Mesothelial cell of epicardium (in vitro differentiated cells): ENCODE data around the gene ZSCAN16. TPM values are rescaled to one million over a fixed set of nuclear protein-coding genes. Genes with fewer than 3 reads are reported as not detected.

Experiments
- DNase-seq, 2 experiments: peaks; one replicate each; pipeline ENCODE4 v3.0.0; 2021; ENCODE audit warnings: low spot score in 2 of 2; ENCODE audit not compliant: unreplicated experiment in 2 of 2
- H3K27ac Mint-ChIP-seq: 2 replicates; pipeline ENCODE4 v1.8.0; 2021; ENCODE audit warnings: mixed read lengths
- H3K27me3 Mint-ChIP-seq: 2 replicates; pipeline ENCODE4 v1.8.0; 2021; ENCODE audit warnings: low read depth, mixed read lengths
- H3K36me3 Mint-ChIP-seq: 2 replicates; pipeline ENCODE4 v1.8.0; 2021; ENCODE audit warnings: mixed read lengths
- H3K4me1 Mint-ChIP-seq: 2 replicates; pipeline ENCODE4 v1.8.0; 2021; ENCODE audit warnings: mixed read lengths
- H3K4me3 Mint-ChIP-seq: 2 replicates; pipeline ENCODE4 v1.8.0; 2021; ENCODE audit warnings: mild to moderate bottlenecking, moderate library complexity, mixed read lengths
- H3K9me3 Mint-ChIP-seq: 2 replicates; pipeline ENCODE4 v1.8.0; 2021; ENCODE audit warnings: mixed read lengths
- total RNA-seq: library from RNA; stranded (reverse); gene quantifications from 3 replicates; pipeline ENCODE4 v1.2.1, GENCODE V29; 2021
- TF ChIP-seq, protein P1 (sequence below): fragments of 200-600 bp; sonication (generic); IDR thresholded peaks from one replicate; pipeline ENCODE4 v1.5.0; 2021; ENCODE audit warnings: antibody characterized with exemption; ENCODE audit not compliant: unreplicated experiment

Gene ZSCAN16
- total RNA-seq, 1 donor from 2014 or later, result 11.3 TPM

DNA sequence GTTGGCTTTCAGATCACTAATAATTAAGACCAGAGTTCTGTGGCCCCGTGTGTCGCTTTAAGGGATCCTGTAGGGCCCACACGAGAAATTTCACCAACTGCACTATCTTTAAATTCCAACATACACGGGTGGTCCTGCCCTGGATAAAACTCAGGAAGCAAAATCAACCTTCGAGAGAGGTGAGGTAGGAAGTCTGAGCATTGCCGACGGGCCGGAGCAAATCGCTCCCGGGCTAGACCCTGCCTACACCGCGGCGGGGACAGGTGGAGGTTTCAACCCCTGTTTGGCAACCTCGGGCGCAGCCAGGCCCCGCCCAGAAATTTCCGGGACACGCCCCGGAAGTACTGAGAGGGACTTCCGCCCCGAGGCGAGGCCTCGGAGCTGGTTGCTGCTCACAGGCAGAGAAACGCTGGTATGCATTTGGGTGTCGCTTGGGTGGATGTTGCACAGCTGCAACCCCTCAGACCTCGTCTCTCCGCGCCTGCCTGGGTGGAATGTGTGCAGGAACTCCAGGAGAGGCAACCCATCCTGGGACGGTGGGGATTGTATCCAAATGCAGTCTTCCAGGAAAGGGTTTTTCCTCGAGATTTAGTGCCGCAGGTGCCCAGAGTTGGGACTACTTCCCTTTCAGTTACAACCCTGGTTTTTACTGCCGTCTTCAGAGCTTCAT lies 37.1 kb downstream of the ZSCAN16 start:
- TF ChIP-seq, protein P1, sequence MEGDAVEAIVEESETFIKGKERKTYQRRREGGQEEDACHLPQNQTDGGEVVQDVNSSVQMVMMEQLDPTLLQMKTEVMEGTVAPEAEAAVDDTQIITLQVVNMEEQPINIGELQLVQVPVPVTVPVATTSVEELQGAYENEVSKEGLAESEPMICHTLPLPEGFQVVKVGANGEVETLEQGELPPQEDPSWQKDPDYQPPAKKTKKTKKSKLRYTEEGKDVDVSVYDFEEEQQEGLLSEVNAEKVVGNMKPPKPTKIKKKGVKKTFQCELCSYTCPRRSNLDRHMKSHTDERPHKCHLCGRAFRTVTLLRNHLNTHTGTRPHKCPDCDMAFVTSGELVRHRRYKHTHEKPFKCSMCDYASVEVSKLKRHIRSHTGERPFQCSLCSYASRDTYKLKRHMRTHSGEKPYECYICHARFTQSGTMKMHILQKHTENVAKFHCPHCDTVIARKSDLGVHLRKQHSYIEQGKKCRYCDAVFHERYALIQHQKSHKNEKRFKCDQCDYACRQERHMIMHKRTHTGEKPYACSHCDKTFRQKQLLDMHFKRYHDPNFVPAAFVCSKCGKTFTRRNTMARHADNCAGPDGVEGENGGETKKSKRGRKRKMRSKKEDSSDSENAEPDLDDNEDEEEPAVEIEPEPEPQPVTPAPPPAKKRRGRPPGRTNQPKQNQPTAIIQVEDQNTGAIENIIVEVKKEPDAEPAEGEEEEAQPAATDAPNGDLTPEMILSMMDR, result no peak
- H3K27ac Mint-ChIP-seq, result peak overlapping the region; percentile 74
- peaks cover 12% of the 10 kb centered on the region for H3K4me1 Mint-ChIP-seq
- DNase-seq, result peak; percentile 56 to 88
- H3K27me3 Mint-ChIP-seq, result peaks cover 13% of the 10 kb centered on the region
- peaks cover 3% of the 10 kb centered on the region for H3K9me3 Mint-ChIP-seq
- peak overlapping the region; percentile 77 for H3K4me3 Mint-ChIP-seq
- H3K36me3 Mint-ChIP-seq, result peaks cover 29% of the 10 kb centered on the region

DNA sequence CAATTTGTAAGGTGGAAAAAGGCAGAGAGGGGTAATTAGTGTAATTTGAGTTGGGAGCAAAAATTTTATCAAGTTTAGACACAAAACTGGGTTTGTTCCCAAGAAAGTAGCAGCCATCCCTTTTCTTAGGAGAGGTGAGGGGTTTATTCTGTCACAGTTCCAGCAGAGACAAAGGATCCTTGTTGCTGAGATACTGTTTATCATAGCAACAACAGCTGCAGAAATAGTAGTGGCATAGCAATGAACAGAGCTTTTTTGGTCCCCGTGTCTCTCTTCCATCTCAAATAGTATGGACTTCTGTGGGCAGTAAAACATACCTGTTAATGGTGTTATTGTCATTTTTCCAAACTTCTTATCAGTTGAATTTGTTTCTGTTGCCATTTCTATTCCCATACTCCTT lies 41.2 kb downstream of the ZSCAN16 start:
- DNase-seq, result no peak
- Mint-ChIP-seq H3K9me3 (no peaks in the 10 kb centered on the region), H3K4me1 (peaks cover 12% of the 10 kb centered on the region), H3K36me3 (peaks cover 10% of the 10 kb centered on the region), H3K27me3 (peaks cover 13% of the 10 kb centered on the region), H3K27ac (no peak overlapping the region), H3K4me3 (no peak overlapping the region)
- TF ChIP-seq, protein P1, result no peak

DNA sequence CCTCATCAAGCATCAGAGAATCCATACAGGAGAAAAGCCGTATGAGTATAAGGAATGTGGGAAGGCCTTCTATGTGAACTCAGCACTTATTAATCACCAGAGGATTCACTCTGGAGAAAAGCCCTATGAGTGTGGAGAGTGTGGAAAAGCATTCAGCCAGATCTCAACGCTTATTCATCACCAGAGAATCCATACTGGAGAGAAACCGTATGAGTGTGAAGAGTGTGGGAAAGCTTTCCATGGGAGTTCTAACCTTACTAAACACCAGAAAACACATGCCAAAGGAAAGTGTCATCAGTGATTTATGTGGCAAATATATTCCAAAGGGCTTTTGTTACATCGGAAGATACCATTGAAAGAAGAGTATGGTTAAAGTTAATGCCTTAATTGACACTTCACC lies 42.7 kb downstream of the ZSCAN16 start:
- Mint-ChIP-seq H3K4me1 (peaks cover 5% of the 10 kb centered on the region), H3K27me3 (peaks cover 13% of the 10 kb centered on the region), H3K36me3 (peaks cover 21% of the 10 kb centered on the region), H3K9me3 (peaks cover 7% of the 10 kb centered on the region), H3K27ac (no peak overlapping the region), H3K4me3 (no peak overlapping the region)
- TF ChIP-seq, protein P1, result no peak
- no peak for DNase-seq

DNA sequence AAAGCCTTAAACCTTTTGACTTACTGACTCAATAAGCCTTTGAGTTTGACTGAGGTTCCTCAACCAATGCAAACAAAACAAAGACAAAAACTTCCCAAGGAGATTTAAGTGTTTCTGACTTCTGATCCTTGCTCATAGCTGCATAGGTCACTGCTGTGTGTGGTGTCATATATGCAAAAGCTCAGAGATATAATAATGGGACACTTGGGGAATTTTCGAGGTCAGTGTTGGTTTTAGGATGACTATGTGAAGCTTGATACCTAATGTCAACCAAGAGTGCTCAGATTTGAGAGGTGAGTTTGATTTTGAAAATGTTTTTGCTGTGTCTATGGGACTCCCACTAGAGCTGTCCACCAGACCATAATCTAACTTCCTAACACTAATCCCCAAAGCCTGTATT lies 43.5 kb downstream of the ZSCAN16 start:
- H3K27me3 Mint-ChIP-seq, result peaks cover 13% of the 10 kb centered on the region
- H3K36me3 Mint-ChIP-seq, result peaks cover 23% of the 10 kb centered on the region
- H3K4me1 Mint-ChIP-seq, result no peaks in the 10 kb centered on the region
- H3K27ac Mint-ChIP-seq, result no peak overlapping the region
- peaks cover 9% of the 10 kb centered on the region for H3K9me3 Mint-ChIP-seq
- no peak overlapping the region for H3K4me3 Mint-ChIP-seq
- TF ChIP-seq, protein P1, result no peak
- no peak for DNase-seq

DNA sequence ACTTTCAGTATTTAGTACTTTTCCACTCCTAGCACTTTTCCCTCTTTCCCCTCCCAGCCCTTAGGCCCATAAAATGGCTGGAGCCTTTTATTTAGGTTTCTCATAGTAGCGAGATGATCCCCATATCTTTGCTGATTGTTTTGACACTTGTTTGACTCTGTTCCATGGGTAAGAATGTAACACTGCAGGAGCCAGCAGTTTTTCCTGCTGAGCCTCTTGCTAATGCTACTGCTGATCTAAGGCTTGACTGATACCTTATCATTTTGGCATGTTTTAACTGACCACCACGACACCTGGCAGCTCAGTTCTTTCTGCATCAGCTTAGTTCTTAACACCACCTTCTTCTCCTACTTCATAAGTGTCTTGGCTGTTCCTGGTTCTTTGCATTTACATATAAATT lies 46.9 kb downstream of the ZSCAN16 start:
- H3K27me3 Mint-ChIP-seq, result peaks cover 16% of the 10 kb centered on the region
- TF ChIP-seq, protein P1, result no peak
- no peak overlapping the region for H3K4me3 Mint-ChIP-seq
- H3K4me1 Mint-ChIP-seq, result no peaks in the 10 kb centered on the region
- DNase-seq, result no peak
- peaks cover 22% of the 10 kb centered on the region for H3K36me3 Mint-ChIP-seq
- peaks cover 13% of the 10 kb centered on the region for H3K9me3 Mint-ChIP-seq
- H3K27ac Mint-ChIP-seq, result no peak overlapping the region

DNA sequence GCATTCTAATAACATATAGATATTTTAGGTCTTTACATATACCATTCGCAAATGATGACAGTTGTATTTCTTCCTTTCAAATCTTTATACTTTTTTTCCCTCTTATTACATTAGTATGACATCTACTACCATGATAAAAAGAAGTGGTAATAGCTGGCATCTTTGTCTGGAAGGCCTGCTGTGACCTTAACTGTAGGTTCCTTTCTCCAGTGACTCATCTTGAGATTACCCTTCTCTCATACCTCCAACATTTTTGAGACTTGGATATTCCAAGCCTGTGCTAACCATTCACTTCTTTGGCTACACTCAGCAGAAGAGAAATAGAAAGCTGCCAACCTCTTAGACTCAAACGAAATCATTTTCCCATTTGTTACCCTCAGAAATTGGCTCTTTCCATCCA lies 47.6 kb downstream of the ZSCAN16 start:
- no peak overlapping the region for H3K4me3 Mint-ChIP-seq
- H3K9me3 Mint-ChIP-seq, result peaks cover 18% of the 10 kb centered on the region
- no peak overlapping the region for H3K27ac Mint-ChIP-seq

More for the DNA sequence above, 47.6 kb downstream of the ZSCAN16 start:
- TF ChIP-seq, protein P1, result no peak
- H3K27me3 Mint-ChIP-seq, result peaks cover 18% of the 10 kb centered on the region
- peaks cover 20% of the 10 kb centered on the region for H3K36me3 Mint-ChIP-seq
- no peak for DNase-seq
- H3K4me1 Mint-ChIP-seq, result no peaks in the 10 kb centered on the region
